Endothelial cell of umbilical vein (primary cell): Measurements from ENCODE around the gene TROAP. TPM values are rescaled to one million over a fixed set of nuclear protein-coding genes. Genes with fewer than 3 reads are reported as not detected.
A peak's percentile ranks its signal among the peaks of the same experiment; 100 is the strongest.

Experiments
- BruUV-seq: library from RNA; stranded (reverse); fragments of 400-500 nt; replicated peaks from 2 replicates; lab custom pipeline; 2021; lab: Mats Ljungman, UMichigan
- CTCF ChIA-PET: fragments of 300-600, 350-600 bp; sonication (Branson Sonifier 250); formaldehyde crosslinking; loops from one replicate; lab custom pipeline; 2021; ENCODE audit warnings: antibody characterized with exemption, inconsistent platforms; lab: Charles Lee
- POLR2A ChIA-PET: fragments of 300-600, 350-600 bp; sonication (Branson Sonifier 250); formaldehyde crosslinking; loops from one replicate; lab custom pipeline; 2021; ENCODE audit warnings: antibody characterized with exemption, inconsistent platforms; lab: Charles Lee
- DNase-seq: peaks from one replicate; pipeline ENCODE4 v3.0.0-alpha.2; 2011; ENCODE audit warnings: low read depth, low spot score
- FAIRE-seq: peaks from 2 replicates; lab custom pipeline; 2011; peaks lifted over from hg19 to GRCh38; lab: Jason Lieb, UNC
- H2AFZ ChIP-seq: 2 replicates; pipeline ENCODE4 v1.6.0; 2012; ENCODE audit warnings: low read depth, low read length, control low read depth, inconsistent platforms
- H3K27ac ChIP-seq: 2 replicates; pipeline ENCODE4 v1.5.1; 2011; ENCODE audit warnings: low read depth, mild to moderate bottlenecking, control low read depth, low read length, moderate library complexity; ENCODE audit not compliant: insufficient read depth
- H3K27me3 ChIP-seq, 2 experiments: 2 replicates each; pipeline versions ENCODE4 v1.6.0 to v1.6.1; 2011; ENCODE audit warnings: low read length in 2 of 2, mixed read lengths in 1 of 2; ENCODE audit not compliant: control insufficient read depth in 2 of 2, insufficient read depth in 2 of 2
- H3K36me3 ChIP-seq, 2 experiments: 2 replicates in 1 of 2; 3 replicates in 1 of 2; pipeline ENCODE4 v1.5.1; 2011; ENCODE audit warnings: low read length in 2 of 2, mild to moderate bottlenecking in 1 of 2, moderate library complexity in 1 of 2; ENCODE audit not compliant: control insufficient read depth in 2 of 2, insufficient read depth in 2 of 2; ENCODE audit errors: extremely low read depth in 1 of 2
- H3K4me1 ChIP-seq: 3 replicates; pipeline ENCODE4 v1.5.1; 2011; ENCODE audit warnings: mild to moderate bottlenecking, low read length; ENCODE audit not compliant: control insufficient read depth, insufficient read depth; ENCODE audit errors: extremely low read depth
- H3K4me2 ChIP-seq: 2 replicates; pipeline ENCODE4 v1.6.1; 2011; ENCODE audit warnings: low read length, control low read depth, mixed read lengths; ENCODE audit not compliant: insufficient read depth
- H3K4me3 ChIP-seq, 3 experiments: fragments of 200-600 bp in 1 of 3; sonication (generic), shearing (Covaris generic) in 1 of 3; replicated peaks in 1 of 3; 2 replicates each; pipeline ENCODE4 v1.5.1; 2011 to 2016; ENCODE audit warnings: control low read depth in 3 of 3, low read length in 3 of 3, mild to moderate bottlenecking in 2 of 3, inconsistent platforms in 1 of 3, low read depth in 1 of 3, moderate library complexity in 1 of 3; ENCODE audit not compliant: insufficient read depth in 1 of 3
- H3K79me2 ChIP-seq: 2 replicates; pipeline ENCODE4 v1.6.0; 2012; ENCODE audit warnings: low read length, inconsistent platforms; ENCODE audit not compliant: control insufficient read depth, insufficient read depth
- H3K9ac ChIP-seq: replicated peaks from 2 replicates; pipeline ENCODE3; 2011; ENCODE audit warnings: low read length, control low read depth; ENCODE audit not compliant: insufficient read depth; ENCODE audit errors: extremely low read depth
- H3K9me1 ChIP-seq: replicated peaks from 3 replicates; pipeline ENCODE4 v1.6.0; 2011; ENCODE audit warnings: mild to moderate bottlenecking, low read length; ENCODE audit not compliant: control insufficient read depth, insufficient read depth; ENCODE audit errors: extremely low read depth
- H3K9me3 ChIP-seq: replicated peaks from 2 replicates; pipeline ENCODE4 v1.5.1; 2012; ENCODE audit warnings: low read length, inconsistent platforms; ENCODE audit not compliant: control insufficient read depth, insufficient read depth
- H4K20me1 ChIP-seq: replicated peaks from 2 replicates; pipeline ENCODE3; 2011; ENCODE audit warnings: mild to moderate bottlenecking, low read length; ENCODE audit not compliant: control insufficient read depth, insufficient read depth; ENCODE audit errors: extremely low read depth
- CTCF ChIP-seq, 2 donors: IDR thresholded peaks; 1 replicate in 1 of 2; 2 replicates in 1 of 2; pipeline ENCODE4 v1.5.1; 2011; ENCODE audit warnings: low read length in 2 of 2, mild to moderate bottlenecking in 2 of 2, moderate library complexity in 2 of 2, control low read depth in 1 of 2, inconsistent platforms in 1 of 2, low read depth in 1 of 2; ENCODE audit not compliant: insufficient read depth in 1 of 2; ENCODE audit errors: extremely low read depth in 1 of 2
- EZH2 ChIP-seq: IDR thresholded peaks from 2 replicates; pipeline ENCODE4 v1.6.1; 2012; ENCODE audit warnings: borderline replicate concordance, low read depth, mild to moderate bottlenecking, moderate library complexity, low read length, inconsistent platforms; ENCODE audit not compliant: severe bottlenecking
- FOS ChIP-seq: IDR thresholded peaks from 2 replicates; pipeline ENCODE4 v1.6.1; 2011; ENCODE audit warnings: mild to moderate bottlenecking, low read length, moderate library complexity, borderline replicate concordance; ENCODE audit not compliant: insufficient read depth
- GATA2 ChIP-seq: IDR thresholded peaks from 2 replicates; pipeline ENCODE4 v1.7.0; 2011; ENCODE audit warnings: low read depth, mild to moderate bottlenecking, moderate library complexity, mixed read lengths, low read length; ENCODE audit not compliant: insufficient read length, insufficient read depth
- JUN ChIP-seq: IDR thresholded peaks from 2 replicates; pipeline ENCODE4 v1.6.1; 2011; ENCODE audit warnings: borderline replicate concordance, low read depth; ENCODE audit not compliant: insufficient read length, insufficient read depth
- MAX ChIP-seq: IDR thresholded peaks from 2 replicates; pipeline ENCODE4 v1.6.1; 2011; ENCODE audit not compliant: insufficient read depth, insufficient read length
- MYC ChIP-seq: IDR thresholded peaks from one replicate; pipeline ENCODE4 v1.6.1; 2011; ENCODE audit warnings: mild to moderate bottlenecking, low read depth, low read length
- POLR2A ChIP-seq: IDR thresholded peaks from 2 replicates; pipeline ENCODE4 v1.6.1; 2012; ENCODE audit warnings: low read depth, mild to moderate bottlenecking, control low read depth, low read length
- POLR2AphosphoS5 ChIP-seq: IDR thresholded peaks from 2 replicates; pipeline ENCODE4 v1.6.1; 2012; ENCODE audit warnings: low read depth, mild to moderate bottlenecking, control low read depth, low read length, moderate library complexity; ENCODE audit not compliant: insufficient read depth
- dilution Hi-C: fragments of 300-500 bp; cut with MboI; formaldehyde crosslinking; loops from one replicate; pipeline ENCODE4 v1.15.0; 2019; ENCODE audit warnings: low sequenced_read_pairs; ENCODE audit not compliant: extremely low pct_ligation_motif_present
- intact Hi-C: fragments of 100-400 bp; cut with micrococcal nuclease; formaldehyde crosslinking; loops from one replicate; pipeline ENCODE4 v1.10.0; 2022
- polyA plus RNA-seq, 4 experiments: library from polyadenylated mRNA; depleted of rRNA in 3 of 4; stranded (reverse) in 3 of 4; unstranded in 1 of 4; fragments of >200 nt; gene quantifications; 2 replicates each; pipeline versions ENCODE4 v1.2.1 to v1.2.3, GENCODE V29; 2011 to 2012; ENCODE audit warnings: missing spikeins in 1 of 4
- total RNA-seq: library from RNA; stranded (reverse); gene quantifications from 2 replicates; pipeline ENCODE4 v1.2.3, GENCODE V29; 2021

TROAP gene
- total and polyA plus RNA-seq, 2 donors (not counting 3 experiments of a cell fraction or from before 2014, with no cell fraction given): 31.7 to 68.6 TPM

GRCh38 chr12:49295082-49295936 lies 27.7 kb upstream of the TROAP start, which contains the start of gene PRPH:
TSS of gene PRPH (plus strand) at chr12:49295147. CDS start at chr12:49295201, 54 bp downstream.
- DNase-seq (no peak), FAIRE-seq (no peak)
- Histone ChIP-seq H4K20me1 (no peaks in the 10 kb centered on the region), H3K9me1 (no peaks in the 10 kb centered on the region), H3K4me3 (no peak within 1 kb of the TSS), H2AFZ (no peak within 1 kb of the TSS), H3K27ac (no peak within 1 kb of the TSS), H3K9ac (no peak within 1 kb of the TSS), H3K9me3 (no peaks in the 10 kb centered on the region), H3K4me1 (peaks cover 3% of the 10 kb centered on the region), H3K36me3 (no peaks in the 10 kb centered on the region), H3K4me2 (no peak within 1 kb of the TSS), H3K79me2 (no peaks in the 10 kb centered on the region), H3K27me3 (peaks cover 32 to 42% of the 10 kb centered on the region in 2 experiments)
- CTCF ChIA-PET: interaction anchor here (0.8 to 12.9 kb wide), 16 partner anchors 8 to 315 kb away, joined by 3 to 173 read pairs (median 4); partner anchors contain the start of gene DNAJC22
- POLR2A ChIA-PET: interaction anchor here (0.6 to 1.1 kb wide), 2 partner anchors 50 to 72 kb away, joined by 3 to 4 read pairs; partner anchors contain the start of gene SPATS2
- dilution Hi-C loops: no loop called here
- BruUV-seq: no TSS peak
- intact Hi-C loops: no loop called here
- TF ChIP-seq GATA2 (no peak), EZH2 (peak; percentile 81), MAX (no peak), FOS (no peak), JUN (no peak), POLR2AphosphoS5 (no peak), POLR2A (no peak), CTCF (IDR thresholded peaks at IDR 0.05; ENCODE audit: extremely low read depth in 1 of 2, insufficient read depth in 1 of 2, low read depth in 1 of 2, low read length in 2 of 2) (no peak), MYC (no peak)
